Tibial nerve (tissue), 4 donors: ENCODE results near the gene CEP126.

Experiments used
- EP300 ChIP-seq, 2 donors: sonication (generic); formaldehyde crosslinking; IDR thresholded peaks; one replicate each; pipeline ENCODE4 v1.6.1; 2017; ENCODE audit warnings: antibody characterized with exemption in 2 of 2, mild to moderate bottlenecking in 1 of 2
- POLR2A ChIP-seq, 2 donors: fragments of 450-650 bp; IDR thresholded peaks; one replicate each; pipeline ENCODE4 v1.6.1; 2017; ENCODE audit warnings: antibody characterized with exemption in 2 of 2, mild to moderate bottlenecking in 2 of 2, moderate library complexity in 2 of 2
- TF ChIP-seq, protein P1 (sequence below), 5 experiments: fragments of 200-600 bp in 3 of 5; fragments of 450-650 bp in 2 of 5; sonication (generic) in 3 of 5; IDR thresholded peaks; one replicate each; pipeline ENCODE4 v1.5.1; 2016 to 2019; ENCODE audit warnings: antibody characterized with exemption in 5 of 5, mild to moderate bottlenecking in 3 of 5, moderate library complexity in 2 of 5

DNA sequence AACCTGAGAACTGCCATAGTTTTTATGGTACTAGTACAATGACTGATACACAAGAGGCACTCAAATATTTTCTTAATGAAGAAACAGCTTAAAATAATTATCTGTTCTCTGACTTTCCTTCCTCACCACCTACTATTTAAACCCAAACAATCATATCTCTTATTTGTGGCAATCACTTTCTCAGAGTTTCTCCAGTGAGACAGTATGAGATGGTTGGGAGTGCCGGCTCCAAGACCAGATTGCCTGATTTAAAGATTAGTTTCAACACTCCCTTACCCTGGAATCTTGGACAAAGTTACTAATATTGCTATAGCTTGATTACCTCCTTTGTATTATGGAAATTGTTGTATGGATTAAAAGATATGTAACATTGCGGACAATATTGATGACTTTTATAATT is 5.7 kb upstream of the CEP126 start:
- TF ChIP-seq, protein P1, sequence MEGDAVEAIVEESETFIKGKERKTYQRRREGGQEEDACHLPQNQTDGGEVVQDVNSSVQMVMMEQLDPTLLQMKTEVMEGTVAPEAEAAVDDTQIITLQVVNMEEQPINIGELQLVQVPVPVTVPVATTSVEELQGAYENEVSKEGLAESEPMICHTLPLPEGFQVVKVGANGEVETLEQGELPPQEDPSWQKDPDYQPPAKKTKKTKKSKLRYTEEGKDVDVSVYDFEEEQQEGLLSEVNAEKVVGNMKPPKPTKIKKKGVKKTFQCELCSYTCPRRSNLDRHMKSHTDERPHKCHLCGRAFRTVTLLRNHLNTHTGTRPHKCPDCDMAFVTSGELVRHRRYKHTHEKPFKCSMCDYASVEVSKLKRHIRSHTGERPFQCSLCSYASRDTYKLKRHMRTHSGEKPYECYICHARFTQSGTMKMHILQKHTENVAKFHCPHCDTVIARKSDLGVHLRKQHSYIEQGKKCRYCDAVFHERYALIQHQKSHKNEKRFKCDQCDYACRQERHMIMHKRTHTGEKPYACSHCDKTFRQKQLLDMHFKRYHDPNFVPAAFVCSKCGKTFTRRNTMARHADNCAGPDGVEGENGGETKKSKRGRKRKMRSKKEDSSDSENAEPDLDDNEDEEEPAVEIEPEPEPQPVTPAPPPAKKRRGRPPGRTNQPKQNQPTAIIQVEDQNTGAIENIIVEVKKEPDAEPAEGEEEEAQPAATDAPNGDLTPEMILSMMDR (IDR thresholded peaks at IDR 0.05), result no peak
- TF ChIP-seq POLR2A (IDR thresholded peaks at IDR 0.05), result no peak
- TF ChIP-seq EP300 (IDR thresholded peaks at IDR 0.05), result no peak
